ENCODE results near the gene DUS2.

DUS2 gene

GRCh38 chr16:68049449-68049848 is 26.4 kb downstream of the DUS2 start:
- POLR2A ChIA-PET: no interaction called here
- no peak for DNase-seq (ENCODE audit: low read depth, low spot score)
- CTCF ChIA-PET: interaction anchor here (8.4 kb wide), 1 partner anchor 9 kb away, joined by 81 read pairs; no protein-coding TSS in a partner anchor
- no peak for TF ChIP-seq CTCF (IDR thresholded peaks at IDR 0.05; ENCODE audit: insufficient read depth, low read length, missing control alignments)
- no peak overlapping the region for H3K4me3 ChIP-seq (ENCODE audit: low read depth, low read length)

GRCh38 chr16:68055395-68055794 is 32.3 kb downstream of the DUS2 start:
- H3K4me3 ChIP-seq (ENCODE audit: low read depth, low read length): no peak overlapping the region
- ChIA-PET CTCF (interaction anchor here (0.8 to 8.4 kb wide), 5 partner anchors 9 to 68 kb away, joined by 3 to 81 read pairs (median 3); no protein-coding TSS in a partner anchor), POLR2A (no interaction called here)
- DNase-seq (ENCODE audit: low read depth, low spot score): no peak
- TF ChIP-seq CTCF (IDR thresholded peaks at IDR 0.05; ENCODE audit: insufficient read depth, low read length, missing control alignments): no peak

GRCh38 chr16:68059804-68060203 is 36.7 kb downstream of the DUS2 start:
- TF ChIP-seq CTCF (IDR thresholded peaks at IDR 0.05; ENCODE audit: insufficient read depth, low read length, missing control alignments): no peak
- ChIA-PET CTCF (no interaction called here), POLR2A (no interaction called here)
- no peak overlapping the region for H3K4me3 ChIP-seq (ENCODE audit: low read depth, low read length)
- no peak for DNase-seq (ENCODE audit: low read depth, low spot score)

- CTCF ChIA-PET: interaction anchor here (0.9 to 1.3 kb wide), 5 partner anchors 20 to 200 kb away, joined by 3 to 4 read pairs (median 3); no protein-coding TSS in a partner anchor
- TF ChIP-seq CTCF (IDR thresholded peaks at IDR 0.05; ENCODE audit: insufficient read depth, low read length, missing control alignments): no peak
- no peak for DNase-seq (ENCODE audit: low read depth, low spot score)
Measured at GRCh38 chr16:68061396-68061795, 38.3 kb downstream of the DUS2 start.

GRCh38 chr16:68062910-68063393 is 39.9 kb downstream of the DUS2 start:
- CTCF ChIA-PET: interaction anchor here (0.6 to 4.5 kb wide), 12 partner anchors 9 to 266 kb away, joined by 3 to 45 read pairs (median 4); no protein-coding TSS in a partner anchor
- TF ChIP-seq CTCF (IDR thresholded peaks at IDR 0.05; ENCODE audit: insufficient read depth, low read length, missing control alignments): no peak
- H3K4me3 ChIP-seq (ENCODE audit: low read depth, low read length): no peak overlapping the region
- no peak for DNase-seq (ENCODE audit: low read depth, low spot score)
- POLR2A ChIA-PET: no interaction called here

More at GRCh38 chr16:68061396-68061795, 38.3 kb downstream of the DUS2 start:
- no peak overlapping the region for H3K4me3 ChIP-seq (ENCODE audit: low read depth, low read length)
- POLR2A ChIA-PET: no interaction called here

- ChIA-PET CTCF (interaction anchor here (0.7 to 4.5 kb wide), 23 partner anchors 10 to 399 kb away, joined by 3 to 45 read pairs (median 4); partner anchors contain the start of gene NFATC3), POLR2A (interaction anchor here (0.6 to 1.4 kb wide), 5 partner anchors 19 to 199 kb away, joined by 3 to 7 read pairs (median 4); partner anchors contain the start of genes DDX28, DUS2, NFATC3 and SLC7A6)
- peak; percentile 80 for DNase-seq (ENCODE audit: low read depth, low spot score)
- peak; percentile 78 for TF ChIP-seq CTCF (IDR thresholded peaks at IDR 0.05; ENCODE audit: insufficient read depth, low read length, missing control alignments)
- no peak overlapping the region; the same call in 1 of the 2 replicates for H3K4me3 ChIP-seq (ENCODE audit: low read depth, low read length)
Measured at GRCh38 chr16:68064791-68065365, 41.8 kb downstream of the DUS2 start.
